HEK293 (cell line): ENCODE data around the gene KLK1.

Source experiments
- GLIS1 ChIP-seq: fragments of 450-650 bp; formaldehyde crosslinking; IDR thresholded peaks from 2 replicates; pipeline ENCODE4 v1.5.1; 2016; ENCODE audit warnings: missing biosample characterization, missing genetic modification characterization
- GLIS2 ChIP-seq: fragments of 450-650 bp; formaldehyde crosslinking; IDR thresholded peaks from 2 replicates; pipeline ENCODE4 v1.5.1; 2016; ENCODE audit warnings: missing biosample characterization, missing genetic modification characterization
- HOXA7 ChIP-seq: sonication (generic); formaldehyde crosslinking; IDR thresholded peaks from 2 replicates; pipeline ENCODE4 v1.8.1; 2022; ENCODE audit warnings: missing genetic modification reagents, borderline replicate concordance
- HOXC10 ChIP-seq: sonication (generic); formaldehyde crosslinking; IDR thresholded peaks from 2 replicates; pipeline ENCODE4 v1.8.1; 2023; ENCODE audit warnings: mild to moderate bottlenecking, missing genetic modification reagents
- KLF7 ChIP-seq: fragments of 450-650 bp; formaldehyde crosslinking; IDR thresholded peaks from 2 replicates; pipeline ENCODE4 v1.5.1; 2016; ENCODE audit warnings: missing biosample characterization, missing genetic modification characterization, borderline replicate concordance
- ZBTB26 ChIP-seq: fragments of 450-650 bp; formaldehyde crosslinking; optimal IDR thresholded peaks from 2 replicates; pipeline ENCODE3; 2016; ENCODE audit warnings: missing biosample characterization, mild to moderate bottlenecking, missing genetic modification characterization
- ZBTB44 ChIP-seq: fragments of 450-650 bp; IDR thresholded peaks from 2 replicates; pipeline ENCODE4 v1.5.1; 2018; ENCODE audit warnings: missing biosample characterization, mild to moderate bottlenecking, missing genetic modification characterization
- ZNF138 ChIP-seq: fragments of 450-650 bp; formaldehyde crosslinking; IDR thresholded peaks from 2 replicates; pipeline ENCODE4 v1.5.1; 2016; ENCODE audit warnings: missing biosample characterization, missing genetic modification characterization, borderline replicate concordance
- ZNF140 ChIP-seq: fragments of 450-650 bp; formaldehyde crosslinking; IDR thresholded peaks from 2 replicates; pipeline ENCODE4 v1.5.1; 2016; ENCODE audit warnings: missing biosample characterization, missing genetic modification characterization
- ZNF174 ChIP-seq: fragments of 450-650 bp; formaldehyde crosslinking; IDR thresholded peaks from 2 replicates; pipeline ENCODE4 v1.5.0; 2017; ENCODE audit warnings: missing biosample characterization, mild to moderate bottlenecking, missing genetic modification characterization
- ZNF175 ChIP-seq: fragments of 450-650 bp; formaldehyde crosslinking; IDR thresholded peaks from 2 replicates; pipeline ENCODE4 v1.5.1; 2016; ENCODE audit warnings: missing biosample characterization, missing genetic modification characterization
- ZNF335 ChIP-seq: fragments of 450-650 bp; formaldehyde crosslinking; conservative IDR thresholded peaks from 2 replicates; pipeline ENCODE4 v1.5.1; 2016; ENCODE audit warnings: missing biosample characterization, missing genetic modification characterization
- ZNF394 ChIP-seq: fragments of 450-650 bp; formaldehyde crosslinking; IDR thresholded peaks from 2 replicates; pipeline ENCODE4 v1.5.1; 2016; ENCODE audit warnings: missing biosample characterization, missing genetic modification characterization, mild to moderate bottlenecking, moderate library complexity, borderline replicate concordance
- ZNF513 ChIP-seq: fragments of 450-650 bp; IDR thresholded peaks from 2 replicates; pipeline ENCODE4 v1.5.1; 2018; ENCODE audit warnings: missing biosample characterization, missing genetic modification characterization
- ZNF514 ChIP-seq: fragments of 450-650 bp; formaldehyde crosslinking; IDR thresholded peaks from 2 replicates; pipeline ENCODE4 v1.5.1; 2016; ENCODE audit warnings: missing biosample characterization, missing genetic modification characterization
- ZNF521 ChIP-seq: fragments of 450-650 bp; formaldehyde crosslinking; IDR thresholded peaks from 2 replicates; pipeline ENCODE4 v1.5.1; 2017; ENCODE audit warnings: missing biosample characterization, mild to moderate bottlenecking, missing genetic modification characterization
- ZNF555 ChIP-seq: fragments of 450-650 bp; formaldehyde crosslinking; conservative IDR thresholded peaks from 2 replicates; pipeline ENCODE4 v1.5.1; 2017; ENCODE audit warnings: missing biosample characterization, mild to moderate bottlenecking, missing genetic modification characterization, inconsistent platforms
- ZNF571 ChIP-seq: fragments of 450-650 bp; formaldehyde crosslinking; IDR thresholded peaks from 2 replicates; pipeline ENCODE4 v1.5.0; 2017; ENCODE audit warnings: missing biosample characterization, missing genetic modification characterization
- ZNF610 ChIP-seq: fragments of 450-650 bp; formaldehyde crosslinking; IDR thresholded peaks from 2 replicates; pipeline ENCODE4 v1.5.1; 2016; ENCODE audit warnings: missing biosample characterization, missing genetic modification characterization, borderline replicate concordance
- ZNF76 ChIP-seq: fragments of 450-650 bp; formaldehyde crosslinking; IDR thresholded peaks from 2 replicates; pipeline ENCODE4; 2016; ENCODE audit warnings: low read depth, missing biosample characterization, missing genetic modification characterization, borderline replicate concordance
- ZNF792 ChIP-seq: fragments of 450-650 bp; formaldehyde crosslinking; IDR thresholded peaks from 2 replicates; pipeline ENCODE4 v1.5.1; 2016; ENCODE audit warnings: missing biosample characterization, missing genetic modification characterization
- ZSCAN16 ChIP-seq: fragments of 450-650 bp; formaldehyde crosslinking; IDR thresholded peaks from 2 replicates; pipeline ENCODE4 v1.5.1; 2016; ENCODE audit warnings: missing biosample characterization, missing genetic modification characterization
- TF ChIP-seq, protein P1 (sequence below): fragments of 450-650 bp; formaldehyde crosslinking; IDR thresholded peaks from 2 replicates; pipeline ENCODE4 v1.5.1; 2016; ENCODE audit warnings: missing biosample characterization, missing genetic modification characterization, low read depth
- TF ChIP-seq, protein P2 (sequence below): fragments of 450-650 bp; formaldehyde crosslinking; IDR thresholded peaks from 2 replicates; pipeline ENCODE4 v1.5.1; 2016; ENCODE audit warnings: missing biosample characterization, missing genetic modification characterization
- TF ChIP-seq, protein P3 (sequence below): fragments of 450-650 bp; formaldehyde crosslinking; IDR thresholded peaks from 2 replicates; pipeline ENCODE4 v1.5.0; 2017; ENCODE audit warnings: missing biosample characterization, missing genetic modification characterization, borderline replicate concordance

KLK1 gene

GRCh38 chr19:50794074-50794875, 29.3 kb downstream of the KLK1 start (continued):
- TF ChIP-seq ZBTB26 (tag by site-specific recombination) (no peak), ZNF175 (no peak), HOXA7 (CRISPR knock-in tag) (no peak), ZNF521 (tag by site-specific recombination) (no peak), ZNF792 (tag by site-specific recombination) (no peak), ZNF76 (tag by site-specific recombination) (no peak), HOXC10 (CRISPR knock-in tag) (no peak), ZBTB44 (no peak), ZNF514 (tag by site-specific recombination) (no peak), ZNF513 (tag by site-specific recombination) (no peak), KLF7 (tag by site-specific recombination) (0 out of 2 replicates have a peak, but pooled peaks have one; percentile 19), GLIS2 (tag by site-specific recombination) (no peak), ZNF140 (tag by site-specific recombination) (no peak), ZNF610 (tag by site-specific recombination) (no peak), ZNF571 (tag by site-specific recombination) (no peak), ZNF555 (tag by site-specific recombination) (no peak), ZNF174 (tag by site-specific recombination) (no peak), GLIS1 (tag by site-specific recombination) (no peak), ZNF394 (tag by site-specific recombination) (peak; percentile 78; the same call in 1 of the 2 replicates), ZSCAN16 (no peak), ZNF138 (tag by site-specific recombination) (no peak), ZNF335 (tag by site-specific recombination) (no peak)
- TF ChIP-seq, protein P1, sequence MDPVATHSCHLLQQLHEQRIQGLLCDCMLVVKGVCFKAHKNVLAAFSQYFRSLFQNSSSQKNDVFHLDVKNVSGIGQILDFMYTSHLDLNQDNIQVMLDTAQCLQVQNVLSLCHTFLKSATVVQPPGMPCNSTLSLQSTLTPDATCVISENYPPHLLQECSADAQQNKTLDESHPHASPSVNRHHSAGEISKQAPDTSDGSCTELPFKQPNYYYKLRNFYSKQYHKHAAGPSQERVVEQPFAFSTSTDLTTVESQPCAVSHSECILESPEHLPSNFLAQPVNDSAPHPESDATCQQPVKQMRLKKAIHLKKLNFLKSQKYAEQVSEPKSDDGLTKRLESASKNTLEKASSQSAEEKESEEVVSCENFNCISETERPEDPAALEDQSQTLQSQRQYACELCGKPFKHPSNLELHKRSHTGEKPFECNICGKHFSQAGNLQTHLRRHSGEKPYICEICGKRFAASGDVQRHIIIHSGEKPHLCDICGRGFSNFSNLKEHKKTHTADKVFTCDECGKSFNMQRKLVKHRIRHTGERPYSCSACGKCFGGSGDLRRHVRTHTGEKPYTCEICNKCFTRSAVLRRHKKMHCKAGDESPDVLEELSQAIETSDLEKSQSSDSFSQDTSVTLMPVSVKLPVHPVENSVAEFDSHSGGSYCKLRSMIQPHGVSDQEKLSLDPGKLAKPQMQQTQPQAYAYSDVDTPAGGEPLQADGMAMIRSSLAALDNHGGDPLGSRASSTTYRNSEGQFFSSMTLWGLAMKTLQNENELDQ (tag by site-specific recombination) = no peak
- TF ChIP-seq, protein P2, sequence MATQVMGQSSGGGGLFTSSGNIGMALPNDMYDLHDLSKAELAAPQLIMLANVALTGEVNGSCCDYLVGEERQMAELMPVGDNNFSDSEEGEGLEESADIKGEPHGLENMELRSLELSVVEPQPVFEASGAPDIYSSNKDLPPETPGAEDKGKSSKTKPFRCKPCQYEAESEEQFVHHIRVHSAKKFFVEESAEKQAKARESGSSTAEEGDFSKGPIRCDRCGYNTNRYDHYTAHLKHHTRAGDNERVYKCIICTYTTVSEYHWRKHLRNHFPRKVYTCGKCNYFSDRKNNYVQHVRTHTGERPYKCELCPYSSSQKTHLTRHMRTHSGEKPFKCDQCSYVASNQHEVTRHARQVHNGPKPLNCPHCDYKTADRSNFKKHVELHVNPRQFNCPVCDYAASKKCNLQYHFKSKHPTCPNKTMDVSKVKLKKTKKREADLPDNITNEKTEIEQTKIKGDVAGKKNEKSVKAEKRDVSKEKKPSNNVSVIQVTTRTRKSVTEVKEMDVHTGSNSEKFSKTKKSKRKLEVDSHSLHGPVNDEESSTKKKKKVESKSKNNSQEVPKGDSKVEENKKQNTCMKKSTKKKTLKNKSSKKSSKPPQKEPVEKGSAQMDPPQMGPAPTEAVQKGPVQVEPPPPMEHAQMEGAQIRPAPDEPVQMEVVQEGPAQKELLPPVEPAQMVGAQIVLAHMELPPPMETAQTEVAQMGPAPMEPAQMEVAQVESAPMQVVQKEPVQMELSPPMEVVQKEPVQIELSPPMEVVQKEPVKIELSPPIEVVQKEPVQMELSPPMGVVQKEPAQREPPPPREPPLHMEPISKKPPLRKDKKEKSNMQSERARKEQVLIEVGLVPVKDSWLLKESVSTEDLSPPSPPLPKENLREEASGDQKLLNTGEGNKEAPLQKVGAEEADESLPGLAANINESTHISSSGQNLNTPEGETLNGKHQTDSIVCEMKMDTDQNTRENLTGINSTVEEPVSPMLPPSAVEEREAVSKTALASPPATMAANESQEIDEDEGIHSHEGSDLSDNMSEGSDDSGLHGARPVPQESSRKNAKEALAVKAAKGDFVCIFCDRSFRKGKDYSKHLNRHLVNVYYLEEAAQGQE = no peak
- TF ChIP-seq, protein P3, sequence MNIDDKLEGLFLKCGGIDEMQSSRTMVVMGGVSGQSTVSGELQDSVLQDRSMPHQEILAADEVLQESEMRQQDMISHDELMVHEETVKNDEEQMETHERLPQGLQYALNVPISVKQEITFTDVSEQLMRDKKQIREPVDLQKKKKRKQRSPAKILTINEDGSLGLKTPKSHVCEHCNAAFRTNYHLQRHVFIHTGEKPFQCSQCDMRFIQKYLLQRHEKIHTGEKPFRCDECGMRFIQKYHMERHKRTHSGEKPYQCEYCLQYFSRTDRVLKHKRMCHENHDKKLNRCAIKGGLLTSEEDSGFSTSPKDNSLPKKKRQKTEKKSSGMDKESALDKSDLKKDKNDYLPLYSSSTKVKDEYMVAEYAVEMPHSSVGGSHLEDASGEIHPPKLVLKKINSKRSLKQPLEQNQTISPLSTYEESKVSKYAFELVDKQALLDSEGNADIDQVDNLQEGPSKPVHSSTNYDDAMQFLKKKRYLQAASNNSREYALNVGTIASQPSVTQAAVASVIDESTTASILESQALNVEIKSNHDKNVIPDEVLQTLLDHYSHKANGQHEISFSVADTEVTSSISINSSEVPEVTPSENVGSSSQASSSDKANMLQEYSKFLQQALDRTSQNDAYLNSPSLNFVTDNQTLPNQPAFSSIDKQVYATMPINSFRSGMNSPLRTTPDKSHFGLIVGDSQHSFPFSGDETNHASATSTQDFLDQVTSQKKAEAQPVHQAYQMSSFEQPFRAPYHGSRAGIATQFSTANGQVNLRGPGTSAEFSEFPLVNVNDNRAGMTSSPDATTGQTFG (tag by site-specific recombination) = 0 out of 2 replicates have a peak, but pooled peaks have one; percentile 53
